ENCODE measurements around the gene EPO. TPM values are rescaled to one million over a fixed set of nuclear protein-coding genes. Genes with fewer than 3 reads are reported as not detected.

Gene EPO
- polyA plus RNA-seq, 3 donors, result 0.14 to 0.38 TPM; not detected in 1

Other genes starting within 250 kb of the EPO start
- gene TSC22D4, start 241.3 kb upstream of the EPO start, polyA plus RNA-seq (ENCODE audit: insufficient read length in 3 of 3), result 10 to 100 TPM; 30.9 to 52.8 (median 49.4) TPM
- gene NYAP1, start 236.5 kb upstream of the EPO start, polyA plus RNA-seq (ENCODE audit: insufficient read length in 3 of 3), result 1 to 10 TPM; 1.6 to 2.9 (median 2.4) TPM
- gene AGFG2, start 181.3 kb upstream of the EPO start, polyA plus RNA-seq (ENCODE audit: insufficient read length in 3 of 3), result 10 to 100 TPM in 2 of 3 donors, 1 to 10 TPM in 1; 9.2 to 13.6 (median 13.1) TPM
- 1 to 10 TPM; 4.6 to 9.9 (median 7.5) TPM for gene SAP25, start 146.6 kb upstream of the EPO start, polyA plus RNA-seq (ENCODE audit: insufficient read length in 3 of 3)
- 10 to 100 TPM; 28.7 to 56.4 (median 46.5) TPM for gene LRCH4, start 134.3 kb upstream of the EPO start, polyA plus RNA-seq (ENCODE audit: insufficient read length in 3 of 3)
- gene FBXO24, start 134.1 kb upstream of the EPO start, polyA plus RNA-seq (ENCODE audit: insufficient read length in 3 of 3), result 1 to 10 TPM; 1.7 to 2.5 (median 1.7) TPM
- gene PCOLCE, start 118.1 kb upstream of the EPO start, polyA plus RNA-seq (ENCODE audit: insufficient read length in 3 of 3), result 100 to 1,000 TPM in 2 of 3 donors, 10 to 100 TPM in 1; 92.2 to 146 (median 141) TPM
- 10 to 100 TPM; 20.6 to 31.9 (median 28.8) TPM for gene MOSPD3, start 107.9 kb upstream of the EPO start, polyA plus RNA-seq (ENCODE audit: insufficient read length in 3 of 3)
- gene TFR2, start 78.9 kb upstream of the EPO start, polyA plus RNA-seq (ENCODE audit: insufficient read length in 3 of 3), result 1 to 10 TPM in 1 of 3 donors, under 1 TPM in 2; 0.95 to 1.1 (median 0.98) TPM
- not detected for gene ACTL6B, start 64.0 kb upstream of the EPO start, polyA plus RNA-seq (ENCODE audit: insufficient read length in 3 of 3)
- 100 to 1,000 TPM; 173 to 224 (median 197) TPM for gene GNB2, start 46.7 kb upstream of the EPO start, polyA plus RNA-seq (ENCODE audit: insufficient read length in 3 of 3)
- 10 to 100 TPM; 34.0 to 66.0 (median 46.5) TPM for gene GIGYF1, start 26.2 kb upstream of the EPO start, polyA plus RNA-seq (ENCODE audit: insufficient read length in 3 of 3)
- gene POP7, start 14.3 kb upstream of the EPO start, polyA plus RNA-seq (ENCODE audit: insufficient read length in 3 of 3), result 10 to 100 TPM; 20.7 to 30.8 (median 23.7) TPM
- gene ZAN, start 13.1 kb downstream of the EPO start, polyA plus RNA-seq (ENCODE audit: insufficient read length in 3 of 3), result under 1 TPM in 2 of 3 donors, not detected in 1; 0.02 to 0.03 TPM
- gene EPHB4, start 107.1 kb downstream of the EPO start, polyA plus RNA-seq (ENCODE audit: insufficient read length in 3 of 3), result 100 to 1,000 TPM in 1 of 3 donors, 10 to 100 TPM in 2; 81.4 to 102 (median 84.1) TPM
- gene SLC12A9, start 132.2 kb downstream of the EPO start, polyA plus RNA-seq (ENCODE audit: insufficient read length in 3 of 3), result 10 to 100 TPM; 20.9 to 38.3 (median 28.1) TPM
- gene TRIP6, start 146.9 kb downstream of the EPO start, polyA plus RNA-seq (ENCODE audit: insufficient read length in 3 of 3), result 100 to 1,000 TPM in 1 of 3 donors, 10 to 100 TPM in 2; 63.7 to 108 (median 84.5) TPM
- gene SRRT, start 154.6 kb downstream of the EPO start, polyA plus RNA-seq (ENCODE audit: insufficient read length in 3 of 3), result 100 to 1,000 TPM; 152 to 185 (median 175) TPM
- 1 to 10 TPM; 1.6 to 3.8 (median 1.9) TPM for gene UFSP1, start 169.2 kb downstream of the EPO start, polyA plus RNA-seq (ENCODE audit: insufficient read length in 3 of 3)
- 1 to 10 TPM; 3.4 to 6.7 (median 4.6) TPM for gene ACHE, start 175.4 kb downstream of the EPO start, polyA plus RNA-seq (ENCODE audit: insufficient read length in 3 of 3)
- gene MUC3A, start 229.1 kb downstream of the EPO start, polyA plus RNA-seq (ENCODE audit: insufficient read length in 3 of 3), result 1 to 10 TPM in 1 of 3 donors, under 1 TPM in 2; 0.69 to 1.2 (median 0.72) TPM
- gene MUC12, start 249.1 kb downstream of the EPO start, polyA plus RNA-seq (ENCODE audit: insufficient read length in 3 of 3), result under 1 TPM; 0.02 to 0.36 (median 0.22) TPM